Ecto neural progenitor cell (in vitro differentiated cells): ENCODE measurements around the gene EXD2.
"Not testable (repeated sequence)": the region's sequence is repeated elsewhere in the genome, so short reads cannot be mapped to it uniquely, and the experiment has no call there.

ENCODE experiments used
- DNase-seq: peaks from one replicate; pipeline ENCODE4 v3.0.0-alpha.2; 2018; ENCODE audit warnings: low spot score

The EXD2 gene

GRCh38 chr14:69204753-69205152, 13.5 kb downstream of the EXD2 start:
- no peak for DNase-seq

GRCh38 chr14:69207435-69208041, 16.2 kb downstream of the EXD2 start:
- DNase-seq, result no peak

- no peak for DNase-seq
Measured at GRCh38 chr14:69208666-69209065, 17.4 kb downstream of the EXD2 start.

GRCh38 chr14:69214393-69214792, 23.1 kb downstream of the EXD2 start:
- DNase-seq, result no peak

- DNase-seq, result not testable (repeated sequence)
Measured at GRCh38 chr14:69217663-69218062, 26.4 kb downstream of the EXD2 start.

GRCh38 chr14:69224946-69225345, 33.6 kb downstream of the EXD2 start:
- DNase-seq, result no peak

GRCh38 chr14:69226178-69226577, 34.9 kb downstream of the EXD2 start:
- DNase-seq, result no peak

- no peak for DNase-seq
Measured at GRCh38 chr14:69226736-69227135, 35.4 kb downstream of the EXD2 start.

GRCh38 chr14:69231486-69231885, 40.2 kb downstream of the EXD2 start:
- no peak for DNase-seq

GRCh38 chr14:69232388-69232787, 41.1 kb downstream of the EXD2 start:
- no peak for DNase-seq

GRCh38 chr14:69234106-69234505, 42.8 kb downstream of the EXD2 start:
- DNase-seq, result no peak

GRCh38 chr14:69235708-69236107, 44.4 kb downstream of the EXD2 start:
- no peak for DNase-seq

GRCh38 chr14:69237142-69237541, 45.8 kb downstream of the EXD2 start:
- DNase-seq, result no peak

- no peak for DNase-seq
Measured at GRCh38 chr14:69237584-69237983, 46.3 kb downstream of the EXD2 start.

GRCh38 chr14:69238883-69239282, 47.6 kb downstream of the EXD2 start:
- DNase-seq, result no peak

- DNase-seq, result no peak
Measured at GRCh38 chr14:69240527-69241173, 49.4 kb downstream of the EXD2 start.

GRCh38 chr14:69241577-69241976, 50.3 kb downstream of the EXD2 start:
- no peak for DNase-seq

- peak; percentile 60 for DNase-seq
Measured at GRCh38 chr14:69242311-69243224, 51.3 kb downstream of the EXD2 start.

- DNase-seq, result no peak
Measured at GRCh38 chr14:69244946-69245345, 53.6 kb downstream of the EXD2 start.

- no peak for DNase-seq
Measured at GRCh38 chr14:69246331-69246730, 55.0 kb downstream of the EXD2 start.

GRCh38 chr14:69247676-69248440, 56.6 kb downstream of the EXD2 start:
- DNase-seq, result no peak

GRCh38 chr14:69249603-69250002, 58.3 kb downstream of the EXD2 start:
- DNase-seq, result no peak
